HG03097 (cell line): ENCODE measurements around the gene HEXD.

Experiments used
- ATAC-seq: cut with Tn5 transposase; IDR thresholded peaks from one replicate; pipeline ENCODE4 v1.9.1; 2021; ENCODE audit not compliant: unreplicated experiment, low FRiP score

Gene HEXD

GRCh38 chr17:82412535-82413520 lies 5.3 kb upstream of the HEXD start:
- ATAC-seq: no peak

- no peak for ATAC-seq
Observed at GRCh38 chr17:82414548-82415281, 3.4 kb upstream of the HEXD start.

GRCh38 chr17:82415336-82415735 lies 2.8 kb upstream of the HEXD start:
- ATAC-seq: no peak

- ATAC-seq: no peak
Observed at GRCh38 chr17:82415786-82416185, 2.4 kb upstream of the HEXD start.

- no peak for ATAC-seq
Observed at GRCh38 chr17:82416264-82416663, 1.9 kb upstream of the HEXD start.

- ATAC-seq: no peak
Observed at GRCh38 chr17:82416771-82417170, 1.4 kb upstream of the HEXD start.

GRCh38 chr17:82419540-82419939 lies 1.4 kb downstream of the HEXD start:
- no peak for ATAC-seq

- no peak for ATAC-seq
Observed at GRCh38 chr17:82424001-82424862, 6.1 kb downstream of the HEXD start.

- no peak for ATAC-seq
Observed at GRCh38 chr17:82424863-82425159, 6.7 kb downstream of the HEXD start.

- no peak for ATAC-seq
Observed at GRCh38 chr17:82428546-82428945, 10.4 kb downstream of the HEXD start.

- ATAC-seq: no peak
Observed at GRCh38 chr17:82429824-82430223, 11.7 kb downstream of the HEXD start.

GRCh38 chr17:82432017-82432416 lies 13.9 kb downstream of the HEXD start:
- ATAC-seq: no peak

- ATAC-seq: no peak
Observed at GRCh38 chr17:82433560-82434215, 15.5 kb downstream of the HEXD start.

GRCh38 chr17:82434216-82434565 lies 16.0 kb downstream of the HEXD start:
- no peak for ATAC-seq

GRCh38 chr17:82435103-82435502 lies 17.0 kb downstream of the HEXD start:
- ATAC-seq: no peak

- ATAC-seq: no peak
Observed at GRCh38 chr17:82435601-82436583, 17.7 kb downstream of the HEXD start.

- ATAC-seq: no peak
Observed at GRCh38 chr17:82436601-82437324, 18.6 kb downstream of the HEXD start.

GRCh38 chr17:82437325-82437668 lies 19.1 kb downstream of the HEXD start:
- ATAC-seq: no peak
